Duodenal mucosa (tissue), 2 donors: Measurements from ENCODE around the gene SEC22A.

Source experiments
- H3K27ac ChIP-seq: one replicate; pipeline ENCODE4 v1.7.0; 2013; ENCODE audit warnings: low read depth, low read length
- H3K27me3 ChIP-seq, 2 donors: one replicate each; pipeline ENCODE4 v1.7.0; 2013; ENCODE audit warnings: low read length in 2 of 2, control low read depth in 1 of 2; ENCODE audit not compliant: insufficient read depth in 2 of 2, control insufficient read depth in 1 of 2
- H3K36me3 ChIP-seq, 2 donors: one replicate each; pipeline ENCODE4 v1.7.0; 2013; ENCODE audit warnings: low read length in 2 of 2, control low read depth in 1 of 2; ENCODE audit not compliant: insufficient read depth in 2 of 2, control insufficient read depth in 1 of 2
- H3K4me1 ChIP-seq, 2 donors: one replicate each; pipeline ENCODE4 v1.7.0; 2013; ENCODE audit warnings: low read length in 2 of 2, control low read depth in 1 of 2; ENCODE audit not compliant: insufficient read depth in 2 of 2, control insufficient read depth in 1 of 2
- H3K4me3 ChIP-seq, 2 donors: one replicate each; pipeline ENCODE4 v1.7.0; 2013; ENCODE audit warnings: low read length in 2 of 2, low read depth in 1 of 2
- H3K9ac ChIP-seq, 2 donors: one replicate each; pipeline ENCODE4 v1.7.0; 2013; ENCODE audit warnings: low read length in 2 of 2, low read depth in 1 of 2
- H3K9me3 ChIP-seq, 2 donors: one replicate each; pipeline ENCODE4 v1.7.0; 2013; ENCODE audit warnings: low read length in 2 of 2, control low read depth in 1 of 2; ENCODE audit not compliant: control insufficient read depth in 1 of 2

SEC22A gene, protein sequence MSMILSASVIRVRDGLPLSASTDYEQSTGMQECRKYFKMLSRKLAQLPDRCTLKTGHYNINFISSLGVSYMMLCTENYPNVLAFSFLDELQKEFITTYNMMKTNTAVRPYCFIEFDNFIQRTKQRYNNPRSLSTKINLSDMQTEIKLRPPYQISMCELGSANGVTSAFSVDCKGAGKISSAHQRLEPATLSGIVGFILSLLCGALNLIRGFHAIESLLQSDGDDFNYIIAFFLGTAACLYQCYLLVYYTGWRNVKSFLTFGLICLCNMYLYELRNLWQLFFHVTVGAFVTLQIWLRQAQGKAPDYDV

DNA sequence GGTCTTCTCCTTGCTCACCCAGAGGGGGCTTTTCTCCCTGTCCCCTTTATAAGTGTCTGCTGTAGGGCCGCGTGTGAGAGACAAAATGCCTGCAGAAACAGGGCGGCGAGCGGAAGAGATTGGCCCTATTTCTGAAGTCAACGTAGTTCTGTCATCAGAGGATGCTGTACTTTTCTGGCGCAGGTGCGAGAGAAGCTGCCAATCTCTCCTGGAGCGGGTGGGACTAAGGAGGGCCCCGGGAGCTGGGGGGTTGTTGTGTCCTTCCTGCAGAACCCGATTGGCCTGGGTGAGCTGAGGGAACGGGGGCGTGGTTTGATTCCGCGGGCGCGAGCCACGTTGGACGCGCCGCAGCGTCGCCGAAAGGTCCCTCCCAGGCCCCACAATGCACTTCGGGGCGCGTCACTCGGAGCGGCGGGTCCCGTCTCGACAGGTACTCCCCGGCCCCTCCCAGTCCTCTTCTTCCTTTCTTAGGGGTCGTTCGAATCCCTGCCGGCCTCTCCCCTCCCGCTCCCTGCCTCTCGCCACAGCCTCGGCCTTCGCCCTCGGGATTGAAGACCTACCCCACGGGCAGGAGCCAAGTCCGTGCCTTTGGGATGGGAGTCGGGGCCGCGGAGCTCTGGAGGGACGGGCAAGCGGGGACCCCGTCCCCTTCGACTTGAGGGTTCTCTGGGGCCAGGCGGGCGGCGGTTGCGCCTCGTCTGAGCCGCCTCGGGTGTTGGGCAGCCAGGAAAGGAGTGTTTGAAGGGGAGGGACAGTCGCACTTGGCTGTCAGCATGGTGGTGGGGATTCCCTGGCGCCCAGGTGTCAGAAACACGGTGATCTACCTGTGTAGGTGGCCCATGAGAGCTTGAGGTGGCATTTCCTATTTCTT lies at the start of gene SEC22A:
Gene SEC22A (plus strand): TSS at position 387 of the 871 bp plus-strand sequence. CDS start 7,275 bp downstream, outside the sequence.
- peak within 1 kb of the TSS; percentile 98 to 99 for H3K9ac ChIP-seq
- no peaks in the 10 kb centered on the region for H3K9me3 ChIP-seq
- peak within 1 kb of the TSS; percentile 70 for H3K27ac ChIP-seq
- H3K4me1 ChIP-seq, result peaks cover 11 to 19% of the 10 kb centered on the region in 2 donors
- H3K27me3 ChIP-seq, result no peaks in the 10 kb centered on the region
- no peaks in the 10 kb centered on the region for H3K36me3 ChIP-seq
- peak within 1 kb of the TSS; percentile 88 to 100 for H3K4me3 ChIP-seq

GRCh38 chr3:123152687-123153086 lies 49.1 kb upstream of the SEC22A start:
- H3K9ac ChIP-seq, result no peak overlapping the region
- no peak overlapping the region for H3K4me3 ChIP-seq
- H3K4me1 ChIP-seq, result no peaks in the 10 kb centered on the region
- H3K9me3 ChIP-seq, result no peaks in the 10 kb centered on the region
- H3K36me3 ChIP-seq, result peaks cover 24 to 56% of the 10 kb centered on the region in 2 donors
- H3K27me3 ChIP-seq, result no peaks in the 10 kb centered on the region
- H3K27ac ChIP-seq, result no peak overlapping the region

GRCh38 chr3:123153125-123154019 lies 48.4 kb upstream of the SEC22A start:
- H3K9ac ChIP-seq, result no peak overlapping the region
- H3K27ac ChIP-seq, result no peak overlapping the region
- no peaks in the 10 kb centered on the region for H3K9me3 ChIP-seq
- H3K4me3 ChIP-seq, result no peak overlapping the region
- H3K4me1 ChIP-seq, result no peaks in the 10 kb centered on the region
- peaks cover 20 to 61% of the 10 kb centered on the region in 2 donors for H3K36me3 ChIP-seq
- no peaks in the 10 kb centered on the region for H3K27me3 ChIP-seq

DNA sequence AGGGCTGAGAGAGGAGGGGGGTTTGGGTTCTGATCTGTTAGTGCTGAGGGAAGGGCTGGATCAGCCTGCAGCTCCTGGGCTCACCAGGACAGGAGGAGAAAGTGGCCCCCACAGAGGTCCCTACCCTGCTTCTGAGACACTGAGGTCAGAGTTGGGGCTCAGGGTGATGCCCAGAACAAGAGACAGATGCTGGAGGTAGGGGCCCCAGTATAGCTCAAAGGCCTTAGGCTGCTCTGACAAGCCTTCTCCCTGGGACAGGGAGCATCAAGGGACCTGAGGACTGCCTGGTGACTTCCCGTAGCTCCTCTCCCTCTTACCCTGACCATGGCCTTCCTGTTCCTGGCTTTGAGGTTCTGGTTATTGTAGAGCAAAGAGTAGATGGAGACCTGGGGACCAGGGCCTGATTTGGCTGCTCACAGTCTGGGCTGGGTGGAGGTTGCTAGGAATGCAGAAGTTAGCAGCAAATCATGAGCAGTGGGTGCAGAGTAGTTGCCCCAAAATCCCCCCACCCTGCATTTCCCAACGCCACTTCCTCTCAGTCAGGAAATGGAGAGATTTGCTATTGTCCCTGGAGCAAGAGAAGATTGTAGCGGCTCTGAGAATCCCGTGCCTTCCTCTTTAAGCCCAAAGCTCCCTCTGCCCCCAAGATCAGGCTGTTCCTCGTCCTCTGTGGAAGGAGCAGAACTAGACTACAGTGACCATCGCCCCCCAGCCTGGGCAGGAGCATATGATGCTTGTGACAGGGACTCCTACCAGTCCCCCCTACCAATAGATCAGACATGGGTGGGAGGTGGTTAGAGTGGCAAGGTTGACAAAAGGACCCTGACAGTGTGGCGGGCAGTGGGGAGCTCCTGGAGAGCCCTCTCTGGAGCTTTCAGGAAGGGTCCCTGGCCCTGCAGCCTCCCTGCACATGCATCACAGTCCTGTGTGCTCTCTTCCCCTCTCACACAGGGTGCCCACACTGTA lies 47.4 kb upstream of the SEC22A start:
- H3K9me3 ChIP-seq, result no peaks in the 10 kb centered on the region
- H3K4me3 ChIP-seq, result no peak overlapping the region
- H3K27me3 ChIP-seq, result no peaks in the 10 kb centered on the region
- H3K27ac ChIP-seq, result no peak overlapping the region
- H3K9ac ChIP-seq, result no peak overlapping the region
- no peaks in the 10 kb centered on the region for H3K4me1 ChIP-seq
- H3K36me3 ChIP-seq, result peaks cover 15 to 59% of the 10 kb centered on the region in 2 donors

DNA sequence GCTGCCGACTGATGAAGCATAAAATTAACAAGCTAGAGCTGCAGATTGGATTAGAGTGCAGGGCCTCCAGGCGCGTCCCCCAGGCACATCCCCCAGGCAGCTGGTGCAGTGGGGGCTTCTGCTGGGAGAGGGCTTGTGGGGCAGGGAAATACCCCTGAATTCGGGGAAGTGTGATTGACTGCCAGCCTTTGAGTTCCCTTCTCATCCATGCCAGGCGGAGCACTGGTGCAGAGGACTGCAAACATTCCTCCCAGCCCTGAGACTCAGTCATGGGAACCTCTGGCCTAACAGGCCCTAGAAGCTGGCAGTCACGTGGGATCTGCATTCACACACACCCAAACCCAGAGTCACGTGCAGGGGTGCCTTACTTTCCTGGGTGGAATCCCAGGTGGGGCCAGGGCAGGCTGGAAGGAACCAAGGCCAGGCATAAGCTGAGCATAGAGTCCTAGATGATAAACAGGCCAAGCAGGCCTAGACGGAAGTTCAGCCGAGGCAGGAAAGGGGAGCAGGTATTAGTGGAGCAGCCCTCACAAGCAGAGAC lies 46.2 kb upstream of the SEC22A start:
- H3K4me1 ChIP-seq, result no peaks in the 10 kb centered on the region
- no peaks in the 10 kb centered on the region for H3K27me3 ChIP-seq
- H3K9ac ChIP-seq, result no peak overlapping the region
- H3K4me3 ChIP-seq, result no peak overlapping the region
- H3K9me3 ChIP-seq, result no peaks in the 10 kb centered on the region
- H3K36me3 ChIP-seq, result peaks cover 13 to 67% of the 10 kb centered on the region in 2 donors
- no peak overlapping the region for H3K27ac ChIP-seq

DNA sequence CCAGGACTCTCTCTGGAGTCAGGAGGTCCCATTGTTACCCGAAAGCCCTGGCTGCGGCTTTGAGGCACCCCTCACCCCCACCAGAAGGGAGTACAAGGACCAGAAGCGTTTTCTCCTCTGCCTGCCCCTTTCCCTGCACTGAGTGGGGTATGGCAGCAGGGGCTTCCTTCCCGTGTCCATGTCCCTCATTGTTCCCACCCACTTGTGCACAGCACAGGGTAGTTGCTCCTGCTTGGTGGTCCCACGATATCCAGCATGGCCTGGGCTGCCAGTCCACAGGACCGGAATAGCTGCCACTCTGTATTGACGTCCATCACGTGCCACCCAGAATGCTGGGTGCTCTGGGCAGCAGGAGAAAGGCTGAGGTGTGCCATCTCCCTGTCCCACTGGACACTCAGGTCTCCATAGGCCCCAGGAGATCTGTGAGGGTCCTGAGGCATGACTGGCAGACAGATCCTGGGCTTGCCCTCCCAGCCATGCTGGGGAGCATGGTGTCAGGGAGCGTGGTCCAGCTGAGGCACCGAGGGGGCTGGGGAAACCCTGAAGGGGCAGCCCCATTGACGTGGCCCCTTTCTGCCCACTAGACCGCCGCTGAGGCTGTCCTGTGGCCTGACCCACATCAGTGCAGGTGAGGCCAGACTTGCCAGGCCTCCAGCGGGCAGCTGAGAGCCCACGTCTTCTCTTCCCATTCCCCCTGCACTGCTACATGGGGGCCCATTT lies 45.3 kb upstream of the SEC22A start:
- H3K4me3 ChIP-seq, result no peak overlapping the region
- no peak overlapping the region for H3K9ac ChIP-seq
- no peaks in the 10 kb centered on the region for H3K9me3 ChIP-seq
- H3K36me3 ChIP-seq, result peaks cover 15 to 66% of the 10 kb centered on the region in 2 donors
- H3K27ac ChIP-seq, result no peak overlapping the region
- no peaks in the 10 kb centered on the region for H3K4me1 ChIP-seq
- no peaks in the 10 kb centered on the region for H3K27me3 ChIP-seq

DNA sequence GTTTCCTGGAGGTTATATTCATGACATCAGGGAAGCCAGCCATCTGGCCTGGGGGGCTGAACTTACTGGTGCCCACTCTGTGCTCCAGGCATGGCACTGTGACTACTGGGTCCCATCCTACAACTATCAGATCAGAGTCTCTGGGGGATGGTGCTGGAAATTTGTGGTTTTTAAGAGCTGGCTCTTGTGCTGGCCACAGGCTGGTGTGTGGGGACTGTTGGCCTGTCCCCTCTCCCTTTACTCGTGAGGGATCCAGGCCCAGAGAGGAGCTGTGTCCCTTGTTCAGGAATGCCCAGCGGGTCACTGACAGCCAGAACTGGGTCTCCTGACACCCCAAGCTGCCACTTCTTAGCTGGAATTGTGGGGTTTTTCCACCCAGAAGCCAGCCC lies 44.5 kb upstream of the SEC22A start:
- Histone ChIP-seq H3K4me3 (no peak overlapping the region), H3K27me3 (no peaks in the 10 kb centered on the region), H3K36me3 (peaks cover 18 to 66% of the 10 kb centered on the region in 2 donors), H3K27ac (no peak overlapping the region), H3K9me3 (no peaks in the 10 kb centered on the region), H3K4me1 (no peaks in the 10 kb centered on the region), H3K9ac (no peak overlapping the region)

GRCh38 chr3:123157598-123158287 lies 44.0 kb upstream of the SEC22A start:
- Histone ChIP-seq H3K27ac (no peak overlapping the region), H3K27me3 (no peaks in the 10 kb centered on the region), H3K9me3 (no peaks in the 10 kb centered on the region), H3K4me1 (no peaks in the 10 kb centered on the region), H3K4me3 (no peak overlapping the region), H3K36me3 (peaks cover 17 to 67% of the 10 kb centered on the region in 2 donors), H3K9ac (no peak overlapping the region)
